Pancreas (tissue), 10 donors: ENCODE measurements around the gene INSYN1. TPM values are rescaled to one million over a fixed set of nuclear protein-coding genes. Genes with fewer than 3 reads are reported as not detected.

Source experiments
- ATAC-seq, 4 donors: fragments of 200-7000 bp; cut with Tn5 transposase; one replicate each; pipeline versions ENCODE4 v1.8.0 to v1.9.1; 2020; ENCODE audit warnings: mild to moderate bottlenecking in 4 of 4, moderate library complexity in 4 of 4
- DNase-seq, 6 donors: peaks; one replicate each; pipeline ENCODE4 v3.0.0-alpha.2; 2020
- FAIRE-seq: peaks from 2 replicates; lab custom pipeline; 2012; peaks lifted over from hg19 to GRCh38; lab: Jason Lieb, UNC
- H3K27ac ChIP-seq, 4 donors: fragments of 200-600 bp; sonication (generic); 1 replicate in 3 of 4; 2 replicates in 1 of 4; pipeline versions ENCODE4 v1.5.0 to v1.8.0; 2020
- H3K27me3 ChIP-seq, 4 donors: fragments of 200-600 bp; one replicate each; pipeline ENCODE4 v1.8.0; 2021
- H3K36me3 ChIP-seq, 3 donors: fragments of 200-600 bp; sonication (generic) in 1 of 3; one replicate each; pipeline versions ENCODE4 v1.5.0 to v1.8.0; 2020 to 2021
- H3K4me1 ChIP-seq, 3 donors: fragments of 200-600 bp; one replicate each; pipeline ENCODE4 v1.8.0; 2021
- H3K4me3 ChIP-seq, 4 donors: fragments of 200-600 bp; sonication (generic) in 2 of 4; one replicate each; pipeline versions ENCODE4 v1.5.0 to v1.8.0; 2020 to 2021
- H3K9me3 ChIP-seq, 4 donors: fragments of 200-600 bp; one replicate each; pipeline ENCODE4 v1.8.0; 2021
- CTCF ChIP-seq, 4 donors: fragments of 200-600 bp; sonication (generic) in 3 of 4; IDR thresholded peaks; one replicate each; pipeline versions ENCODE4 v1.5.0 to v1.8.0; 2021; ENCODE audit warnings: antibody characterized with exemption in 4 of 4
- WGBS, 2 donors: extraction: QIAGEN DNeasy Blood & Tissue Kit; methylation state at CpG; one replicate each; pipeline ENCODE4 v1.1.7; 2013; 5-methylcytosine and 5-hydroxymethylcytosine counted together
- intact Hi-C, 3 donors: fragments of 100-400 bp; cut with DNase I; formaldehyde crosslinking; loops; one replicate each; pipeline versions ENCODE4 v1.11.1 to v1.14.2; 2022
- polyA plus RNA-seq, 2 donors: library from polyadenylated mRNA; stranded (reverse); fragments of 200-250 nt; gene quantifications; one replicate each; pipeline ENCODE4 v1.2.3, GENCODE V29; 2013
- total RNA-seq, 6 donors: library from RNA; stranded (reverse); fragmentation: NEBNext Ultra II Directional in 4 of 6; extraction: Animal tissue kit (Norgen Biotek cat#: 25700) in 4 of 6; gene quantifications; one replicate each; pipeline versions ENCODE4 v1.2.1 to v1.2.4, GENCODE V29; 2021 to 2023
- donor health status: healthy with polysubstance abuse.
- donor health status: DM: no; HTN: no; CAD: no; lungs with moderate emphysema.
- donor health status: DM: no; HTN: no; CAD: no.
- donor health status: control.
- donor health status: control.
- donor health status: Bipolar disorder and iron deficiency.
- donor health status: DM: yes; HTN: yes; CAD: no.
- donor health status: DM: no; HTN: no; CAD: no.
- donor health status: DM: no; HTN: no; CAD: no.
- donor health status: DM: yes; HTN: yes; CAD: no.

INSYN1 gene, protein sequence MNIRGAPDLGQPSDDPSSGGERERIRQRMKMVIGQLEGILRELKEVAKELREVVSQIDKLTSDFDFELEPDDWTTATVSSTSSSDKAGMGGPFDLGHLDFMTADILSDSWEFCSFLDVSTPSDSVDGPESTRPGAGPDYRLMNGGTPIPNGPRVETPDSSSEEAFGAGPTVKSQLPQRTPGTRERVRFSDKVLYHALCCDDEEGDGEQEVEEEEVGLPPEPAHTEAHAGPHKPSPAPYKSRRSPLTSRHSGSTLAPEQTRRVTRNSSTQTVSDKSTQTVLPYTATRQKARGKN
- 1 to 10 TPM in 4 of 6 donors, under 1 TPM in 2; 0.42 to 2.7 (median 1.6) TPM for total RNA-seq
- 10 to 100 TPM in 1 of 2 donors, 1 to 10 TPM in 1; 6.0 to 28.2 TPM for polyA plus RNA-seq

DNA sequence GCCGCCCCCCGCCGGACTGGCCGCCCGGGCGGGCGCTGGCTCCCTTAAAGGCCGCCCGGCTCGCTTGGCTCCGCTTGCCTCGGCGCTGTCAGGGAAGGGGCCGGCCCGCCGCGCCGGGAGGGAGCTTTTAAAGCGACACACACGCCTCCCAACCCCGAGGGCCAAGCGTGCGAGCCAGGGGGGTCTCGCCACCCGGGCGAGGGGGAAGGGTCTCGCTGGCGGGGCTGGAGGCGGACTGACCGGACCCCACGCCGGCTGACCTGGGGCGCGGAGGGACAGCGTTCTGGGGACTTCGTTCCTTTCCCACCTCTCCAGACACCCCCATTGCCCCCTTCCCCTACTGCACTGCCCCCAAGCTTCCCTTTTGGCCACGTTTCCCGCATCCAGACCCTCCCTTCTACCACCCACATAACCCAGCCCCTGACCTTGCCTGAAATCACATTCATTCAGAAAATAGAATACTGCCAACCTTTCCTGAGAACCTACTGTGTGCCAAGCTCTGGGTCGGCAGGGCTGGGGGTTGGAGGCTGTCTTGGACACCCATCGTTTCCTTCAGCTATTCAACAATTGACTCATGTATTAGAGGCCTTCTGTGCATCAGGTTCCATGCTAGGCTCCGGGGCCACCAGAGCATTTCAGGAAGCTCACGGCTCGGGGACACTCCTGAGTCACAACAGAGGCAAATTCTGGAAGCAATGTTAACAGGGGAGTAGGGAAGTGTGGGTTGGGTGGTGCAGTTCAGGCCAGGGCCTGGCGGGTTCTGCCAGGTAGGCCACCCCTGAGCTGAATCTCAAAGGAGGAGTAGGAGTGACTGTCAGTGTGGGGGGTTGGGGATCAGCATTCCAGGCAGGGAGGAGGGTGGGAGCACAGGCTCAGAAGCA lies at the start of gene INSYN1:
INSYN1 (minus strand) TSS at position 102 of the 881 bp plus-strand sequence. CDS start 2,221 bp downstream, outside the sequence.
- no peaks in the 10 kb centered on the region for H3K4me1 ChIP-seq
- H3K9me3 ChIP-seq = no peaks in the 10 kb centered on the region
- no peak for TF ChIP-seq CTCF (IDR thresholded peaks at IDR 0.05)
- intact Hi-C loops = no loop called here
- 12 to 38% methylated on average over 12 to 44 of the region's 44 CpGs for WGBS, 2 donors
- peak; percentile 38 to 78 (median 70) for ATAC-seq
- peak within 1 kb of the TSS in 3 of 4 donors; percentile 38 to 55 (median 46) for H3K4me3 ChIP-seq
- H3K27ac ChIP-seq = no peak within 1 kb of the TSS
- FAIRE-seq = no peak
- H3K27me3 ChIP-seq = no peaks in the 10 kb centered on the region
- no peaks in the 10 kb centered on the region for H3K36me3 ChIP-seq
- DNase-seq = peak in 4 of 6 donors; percentile 8 to 78 (median 58)

GRCh38 chr15:73802431-73803041 lies 49.4 kb upstream of the INSYN1 start:
- H3K4me3 ChIP-seq = no peak overlapping the region
- intact Hi-C loops = no loop called here
- H3K36me3 ChIP-seq = no peaks in the 10 kb centered on the region
- 46 to 54% methylated on average over 6 of the region's 6 CpGs for WGBS, 2 donors
- no peaks in the 10 kb centered on the region for H3K4me1 ChIP-seq
- ATAC-seq (no peak), DNase-seq (no peak), FAIRE-seq (no peak)
- TF ChIP-seq CTCF (IDR thresholded peaks at IDR 0.05) = no peak
- no peaks in the 10 kb centered on the region for H3K27me3 ChIP-seq
- no peaks in the 10 kb centered on the region for H3K9me3 ChIP-seq
- H3K27ac ChIP-seq = no peak overlapping the region

DNA sequence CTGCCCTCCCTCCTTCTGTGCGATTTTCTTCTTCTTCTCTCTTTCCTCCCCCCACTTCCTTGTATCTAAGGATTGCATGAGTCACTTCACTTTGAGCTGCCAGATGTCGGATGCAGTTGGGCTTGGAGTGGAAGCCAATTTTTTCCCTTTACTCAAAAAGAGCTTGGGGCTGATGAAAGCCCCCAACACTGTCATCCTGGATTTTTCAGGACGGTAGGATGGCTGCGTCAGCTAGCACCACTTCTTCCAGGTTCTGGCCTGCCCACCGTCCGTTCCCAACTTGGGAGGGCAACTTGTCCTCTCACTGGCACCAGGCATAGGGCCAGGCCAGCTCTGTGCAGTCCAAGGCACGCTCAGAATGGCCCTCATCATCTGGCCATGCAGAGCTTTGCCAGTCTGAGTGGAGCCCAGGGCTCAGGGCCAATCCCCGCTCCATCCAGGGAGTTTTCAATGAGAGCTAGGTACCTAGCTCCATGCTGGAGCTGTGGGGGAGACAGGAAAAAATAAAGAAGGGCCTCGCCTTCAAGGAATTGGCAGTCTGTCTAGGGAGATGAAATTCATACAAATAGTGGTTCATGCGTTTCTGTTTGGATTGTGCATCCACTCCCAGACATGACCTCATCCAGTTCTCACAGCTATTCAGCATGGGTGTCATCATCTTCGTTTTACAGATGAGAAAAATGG lies 47.7 kb upstream of the INSYN1 start:
- intact Hi-C loops = no loop called here
- no peak for TF ChIP-seq CTCF (IDR thresholded peaks at IDR 0.05)
- H3K4me1 ChIP-seq = no peaks in the 10 kb centered on the region
- H3K36me3 ChIP-seq = no peaks in the 10 kb centered on the region
- ATAC-seq (peak in 2 of 4 donors; percentile 29 to 30), FAIRE-seq (no peak), DNase-seq (no peak)
- H3K4me3 ChIP-seq = no peak overlapping the region
- H3K9me3 ChIP-seq = no peaks in the 10 kb centered on the region
- 76% methylated on average over 11 of the region's 11 CpGs for WGBS, 2 donors
- no peak overlapping the region for H3K27ac ChIP-seq
- no peaks in the 10 kb centered on the region for H3K27me3 ChIP-seq

GRCh38 chr15:73799466-73799865 lies 46.3 kb upstream of the INSYN1 start:
- no peak overlapping the region for H3K27ac ChIP-seq
- no peaks in the 10 kb centered on the region for H3K4me1 ChIP-seq
- WGBS, 2 donors = 53 to 74% methylated on average over 4 of the region's 4 CpGs
- DNase-seq (no peak), FAIRE-seq (no peak), ATAC-seq (no peak)
- H3K36me3 ChIP-seq = no peaks in the 10 kb centered on the region
- TF ChIP-seq CTCF (IDR thresholded peaks at IDR 0.05) = no peak
- H3K9me3 ChIP-seq = no peaks in the 10 kb centered on the region
- no peak overlapping the region for H3K4me3 ChIP-seq
- no peaks in the 10 kb centered on the region for H3K27me3 ChIP-seq
- intact Hi-C loops = no loop called here
